ENCODE measurements around the gene CARF.
A peak's percentile ranks its signal among the peaks of the same experiment; 100 is the strongest.
"Not testable (repeated sequence)": the region's sequence is repeated elsewhere in the genome, so short reads cannot be mapped to it uniquely, and the experiment has no call there.

Gene CARF, protein sequence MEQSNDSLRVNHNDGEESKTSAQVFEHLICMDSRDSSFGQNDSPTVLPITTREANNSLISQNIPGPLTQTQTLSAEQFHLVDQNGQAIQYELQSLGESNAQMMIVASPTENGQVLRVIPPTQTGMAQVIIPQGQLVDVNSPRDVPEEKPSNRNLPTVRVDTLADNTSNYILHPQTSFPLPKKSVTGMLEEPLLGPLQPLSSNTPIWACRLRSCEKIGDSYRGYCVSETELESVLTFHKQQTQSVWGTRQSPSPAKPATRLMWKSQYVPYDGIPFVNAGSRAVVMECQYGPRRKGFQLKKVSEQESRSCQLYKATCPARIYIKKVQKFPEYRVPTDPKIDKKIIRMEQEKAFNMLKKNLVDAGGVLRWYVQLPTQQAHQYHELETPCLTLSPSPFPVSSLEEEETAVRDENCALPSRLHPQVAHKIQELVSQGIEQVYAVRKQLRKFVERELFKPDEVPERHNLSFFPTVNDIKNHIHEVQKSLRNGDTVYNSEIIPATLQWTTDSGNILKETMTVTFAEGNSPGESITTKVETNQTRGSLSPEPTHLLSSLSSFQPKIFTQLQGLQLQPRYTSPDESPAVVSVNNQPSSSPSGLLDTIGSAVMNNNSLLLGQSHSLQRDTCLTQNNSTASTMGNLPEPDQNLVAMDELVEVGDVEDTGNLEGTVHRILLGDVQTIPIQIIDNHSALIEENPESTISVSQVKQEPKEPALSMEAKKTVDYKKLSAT

DNA sequence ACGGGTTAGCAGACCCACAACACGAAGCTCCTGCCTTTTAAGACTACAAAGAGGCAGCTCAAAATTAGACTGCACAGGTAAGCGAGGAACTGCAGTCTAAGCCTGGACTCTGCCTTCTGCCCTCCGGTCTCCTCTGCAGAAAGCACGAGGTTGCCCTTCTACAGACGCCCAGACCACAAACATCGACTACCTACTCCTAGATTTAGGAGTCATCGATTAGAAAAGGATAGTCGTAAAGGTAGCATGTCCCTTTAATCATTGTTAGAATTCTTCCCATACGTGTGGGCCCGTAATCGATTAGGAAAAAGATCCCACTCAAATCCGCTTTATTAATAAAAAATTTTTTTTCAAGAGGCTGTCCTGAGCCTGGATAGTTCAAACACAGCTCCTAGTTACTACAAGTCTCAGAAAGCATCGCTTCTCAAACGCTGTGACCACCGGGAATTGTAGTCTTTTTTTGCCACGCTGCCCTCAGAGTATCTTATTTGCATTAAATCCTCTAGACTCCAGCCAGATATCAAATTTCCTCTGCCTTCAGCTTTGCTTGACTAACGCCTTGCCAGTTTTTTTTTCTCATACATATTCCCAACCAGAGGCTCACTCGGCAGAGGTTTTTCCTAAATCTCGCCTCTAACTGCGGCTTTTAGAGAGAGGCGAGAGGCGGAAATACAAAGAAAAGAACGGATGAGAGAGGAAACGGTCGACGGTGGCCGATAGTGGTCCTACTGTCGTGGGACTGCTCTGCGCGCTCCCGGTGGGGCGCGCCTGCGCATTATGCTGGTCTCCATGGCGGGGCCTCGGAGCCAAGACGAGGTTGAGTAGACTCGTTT lies at the start of gene CARF, which contains the start of gene WDR12:
Gene CARF, plus strand, starts transcription at position 764 of the 830 bp plus-strand sequence. CDS start 29,628 bp downstream, outside the sequence.
Gene WDR12, minus strand, starts transcription at position 162 of the 830 bp plus-strand sequence. CDS start 197 bp downstream, outside the sequence.
- Histone ChIP-seq H3K36me3 (ENCODE audit: control insufficient read depth in 1 of 2, insufficient read depth in 2 of 2, low read length in 2 of 2) (peaks cover 0 to 4% of the 10 kb centered on the region in 2 donors), H3K4me3 (ENCODE audit: low read depth in 1 of 2, low read length in 2 of 2) (peak within 1 kb of the TSS; percentile 99 to 100), H3K27ac (ENCODE audit: low read length) (peak within 1 kb of the TSS; percentile 93), H3K27me3 (ENCODE audit: low read depth, low read length) (no peaks in the 10 kb centered on the region), H3K4me1 (ENCODE audit: control insufficient read depth in 1 of 2, insufficient read depth in 2 of 2, low read length in 2 of 2) (peaks cover 4 to 14% of the 10 kb centered on the region in 2 donors), H3K9me3 (ENCODE audit: control insufficient read depth in 1 of 2, low read length in 2 of 2) (no peaks in the 10 kb centered on the region)

DNA sequence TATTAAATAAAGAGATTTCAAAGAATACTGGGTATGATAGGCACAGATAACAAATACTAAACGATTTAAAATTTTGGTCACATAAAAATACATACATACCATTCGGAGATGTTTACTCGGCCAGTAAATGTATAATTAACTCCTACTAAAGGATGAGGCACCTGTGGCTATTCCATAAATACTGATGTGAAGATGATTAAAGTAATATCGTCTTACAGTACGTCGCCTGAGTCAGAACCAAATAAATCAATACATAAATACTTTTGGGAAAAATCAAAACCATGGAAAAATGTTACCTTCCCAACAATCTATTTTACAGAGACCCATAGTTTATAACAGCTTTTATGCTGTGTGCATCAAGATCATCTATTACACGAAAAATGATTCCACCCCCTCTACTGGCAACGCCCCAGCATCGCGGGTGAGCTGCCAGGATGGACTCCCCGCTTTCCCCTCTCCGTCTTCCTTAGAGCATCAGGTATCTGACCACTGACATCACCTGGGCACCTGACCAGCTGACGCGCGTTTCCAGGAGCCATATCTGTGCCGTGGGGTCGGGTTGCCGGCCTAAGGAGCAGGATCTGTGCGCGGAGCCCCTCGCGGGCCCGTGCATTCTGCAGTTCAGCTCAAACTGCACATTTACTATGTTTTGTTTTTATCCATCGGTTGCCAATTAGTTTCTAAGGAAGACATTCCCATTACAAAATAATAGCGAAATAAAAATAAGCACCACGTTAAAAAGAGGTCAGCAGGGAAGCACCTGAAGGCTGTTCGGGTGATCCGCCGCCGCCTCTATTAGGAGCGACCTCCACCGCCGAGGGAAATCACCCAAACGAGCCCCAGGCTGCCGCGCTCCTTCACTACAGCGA lies 41.4 kb upstream of the CARF start:
- H3K36me3 ChIP-seq (ENCODE audit: control insufficient read depth in 1 of 2, insufficient read depth in 2 of 2, low read length in 2 of 2), result no peaks in the 10 kb centered on the region
- peak overlapping the region; percentile 89 to 96 for H3K4me3 ChIP-seq (ENCODE audit: low read depth in 1 of 2, low read length in 2 of 2)
- H3K4me1 ChIP-seq (ENCODE audit: control insufficient read depth in 1 of 2, insufficient read depth in 2 of 2, low read length in 2 of 2), result peaks cover 0 to 5% of the 10 kb centered on the region in 2 donors
- H3K9me3 ChIP-seq (ENCODE audit: control insufficient read depth in 1 of 2, low read length in 2 of 2), result no peaks in the 10 kb centered on the region
- no peaks in the 10 kb centered on the region for H3K27me3 ChIP-seq (ENCODE audit: low read depth, low read length)
- no peak overlapping the region for H3K27ac ChIP-seq (ENCODE audit: low read length)

DNA sequence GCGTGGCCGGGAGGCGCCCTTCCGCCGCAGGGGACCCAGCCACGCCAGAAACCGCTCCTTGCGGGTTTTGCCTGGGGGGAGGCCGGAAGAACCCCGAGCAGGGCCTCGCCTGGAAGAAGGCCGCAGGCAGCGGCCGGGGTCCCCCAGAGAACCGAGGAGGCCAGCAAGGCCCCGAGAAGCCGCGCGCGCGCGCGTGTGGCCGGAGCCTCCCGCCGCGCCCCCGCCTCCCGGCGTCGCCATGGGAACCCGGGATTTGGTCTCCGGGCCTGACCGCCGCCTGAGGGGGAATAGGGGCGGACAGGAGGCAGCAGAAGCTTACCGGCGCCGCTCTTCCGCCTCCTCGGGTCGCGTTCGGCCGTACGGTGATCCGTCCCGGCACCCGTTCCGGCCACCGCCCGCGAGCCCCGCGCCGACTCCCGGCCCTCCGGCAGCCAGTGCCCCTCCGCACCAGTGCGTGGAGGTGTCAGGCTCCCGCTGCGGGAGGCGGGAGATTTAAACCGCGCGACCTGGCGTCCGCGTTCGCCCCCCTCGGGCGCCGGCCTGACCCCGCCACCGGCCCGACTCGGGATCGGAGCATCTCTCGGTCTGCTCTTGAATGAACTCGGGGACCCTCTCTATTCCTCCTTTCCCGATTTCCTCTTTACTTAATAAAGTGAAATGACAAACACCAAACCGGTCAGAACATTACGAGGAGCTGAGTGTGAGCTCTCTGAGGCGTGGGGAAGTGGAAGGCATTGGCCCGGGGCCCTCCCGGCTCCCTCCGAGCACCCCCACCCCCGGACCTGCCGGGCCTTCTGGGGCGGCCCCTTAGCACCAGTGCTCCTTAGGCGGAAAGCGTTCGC lies 40.6 kb upstream of the CARF start, which contains the start of gene ICA1L:
Gene ICA1L, minus strand, starts transcription at position 467 of the 842 bp plus-strand sequence. CDS start 42,757 bp downstream, outside the sequence.
- Histone ChIP-seq H3K9me3 (ENCODE audit: control insufficient read depth in 1 of 2, low read length in 2 of 2) (no peaks in the 10 kb centered on the region), H3K4me3 (ENCODE audit: low read depth in 1 of 2, low read length in 2 of 2) (peak within 1 kb of the TSS; percentile 89 to 96)

DNA sequence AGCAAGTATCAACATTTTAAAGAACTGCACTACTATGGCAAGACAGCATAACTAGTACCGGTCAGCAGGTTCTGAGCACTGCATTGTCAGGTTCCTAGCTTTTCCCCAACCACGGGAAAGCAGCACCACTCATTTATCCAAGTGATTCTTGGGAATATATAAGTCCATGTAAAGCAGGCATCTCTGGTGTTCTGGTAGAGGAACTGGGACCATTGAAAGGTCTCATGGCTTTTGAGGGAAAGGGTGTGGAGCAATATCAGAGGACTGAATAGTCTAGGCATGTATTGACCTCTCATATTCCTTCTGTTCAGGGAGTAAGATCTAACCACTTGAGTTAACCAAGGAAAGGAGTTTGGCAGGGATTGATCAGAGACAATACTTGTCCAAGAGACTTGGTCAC lies 34.4 kb upstream of the CARF start:
- Histone ChIP-seq H3K27me3 (ENCODE audit: low read depth, low read length) (no peaks in the 10 kb centered on the region), H3K9me3 (ENCODE audit: control insufficient read depth in 1 of 2, low read length in 2 of 2) (no peaks in the 10 kb centered on the region), H3K27ac (ENCODE audit: low read length) (no peak overlapping the region), H3K4me3 (ENCODE audit: low read depth in 1 of 2, low read length in 2 of 2) (no peak overlapping the region), H3K36me3 (ENCODE audit: control insufficient read depth in 1 of 2, insufficient read depth in 2 of 2, low read length in 2 of 2) (peaks cover 0 to 12% of the 10 kb centered on the region in 2 donors), H3K4me1 (ENCODE audit: control insufficient read depth in 1 of 2, insufficient read depth in 2 of 2, low read length in 2 of 2) (no peaks in the 10 kb centered on the region)

More for the DNA sequence above, 40.6 kb upstream of the CARF start, which contains the start of gene ICA1L:
- H3K27me3 ChIP-seq (ENCODE audit: low read depth, low read length), result no peaks in the 10 kb centered on the region
- no peak within 1 kb of the TSS for H3K27ac ChIP-seq (ENCODE audit: low read length)
- H3K36me3 ChIP-seq (ENCODE audit: control insufficient read depth in 1 of 2, insufficient read depth in 2 of 2, low read length in 2 of 2), result no peaks in the 10 kb centered on the region
- peaks cover 0 to 5% of the 10 kb centered on the region in 2 donors for H3K4me1 ChIP-seq (ENCODE audit: control insufficient read depth in 1 of 2, insufficient read depth in 2 of 2, low read length in 2 of 2)

DNA sequence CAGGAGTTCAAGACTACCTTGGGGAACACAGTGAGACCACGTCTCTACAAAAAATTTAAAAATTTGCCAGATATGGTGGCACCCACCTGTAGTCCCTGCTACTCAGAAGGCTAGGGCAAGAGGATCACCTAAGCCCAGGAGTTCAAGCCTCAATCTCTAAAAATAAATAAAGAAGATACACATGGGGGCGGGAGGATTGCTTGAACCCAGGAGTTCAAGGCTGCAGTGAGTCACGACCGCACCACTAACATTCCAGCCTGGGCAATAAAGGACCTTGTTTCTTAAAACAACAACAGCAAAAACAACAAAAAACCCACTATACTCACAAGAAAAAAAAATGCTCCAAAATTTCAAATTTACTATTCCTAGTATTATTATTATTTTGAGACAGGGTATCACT lies 30.5 kb upstream of the CARF start:
- Histone ChIP-seq H3K27me3 (ENCODE audit: low read depth, low read length) (no peaks in the 10 kb centered on the region), H3K4me3 (ENCODE audit: low read depth in 1 of 2, low read length in 2 of 2) (no peak overlapping the region)

DNA sequence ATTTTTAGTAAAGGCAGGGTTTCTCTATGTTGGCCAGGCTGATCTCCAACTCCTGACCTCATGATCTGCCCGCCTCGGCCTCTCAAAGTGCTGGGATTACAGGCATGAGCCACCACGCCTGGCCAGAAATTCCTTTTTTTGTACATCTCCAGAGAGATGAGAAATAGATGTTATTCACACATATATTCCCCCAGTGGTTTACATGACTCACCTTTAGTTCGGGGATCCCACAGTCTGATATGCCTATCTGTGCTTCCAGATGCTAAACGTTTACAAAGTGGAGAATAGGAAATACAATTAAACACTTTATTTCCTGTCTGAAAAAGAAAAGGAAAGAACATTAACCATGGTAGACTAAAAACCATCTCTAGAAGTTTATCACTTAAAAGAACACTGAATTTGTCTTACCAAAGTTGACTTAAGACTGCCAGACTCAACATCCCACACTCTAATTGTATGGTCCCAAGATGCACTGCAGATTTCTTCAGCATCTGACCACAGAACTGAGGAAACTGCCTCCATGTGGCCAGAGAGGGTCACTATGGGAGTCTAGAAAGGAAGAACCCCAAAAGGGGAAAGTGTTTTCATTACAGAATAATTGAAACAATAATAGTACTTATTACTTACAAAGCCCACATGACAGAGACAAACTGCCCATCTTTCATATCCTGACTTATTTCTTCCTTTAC lies 27.9 kb upstream of the CARF start:
- Histone ChIP-seq H3K27ac (ENCODE audit: low read length) (no peak overlapping the region), H3K27me3 (ENCODE audit: low read depth, low read length) (no peaks in the 10 kb centered on the region), H3K9me3 (ENCODE audit: control insufficient read depth in 1 of 2, low read length in 2 of 2) (no peaks in the 10 kb centered on the region), H3K4me1 (ENCODE audit: control insufficient read depth in 1 of 2, insufficient read depth in 2 of 2, low read length in 2 of 2) (no peaks in the 10 kb centered on the region), H3K4me3 (ENCODE audit: low read depth in 1 of 2, low read length in 2 of 2) (no peak overlapping the region), H3K36me3 (ENCODE audit: control insufficient read depth in 1 of 2, insufficient read depth in 2 of 2, low read length in 2 of 2) (peaks cover 18 to 32% of the 10 kb centered on the region in 2 donors)

More for the DNA sequence above, 30.5 kb upstream of the CARF start:
- Histone ChIP-seq H3K27ac (ENCODE audit: low read length) (no peak overlapping the region), H3K4me1 (ENCODE audit: control insufficient read depth in 1 of 2, insufficient read depth in 2 of 2, low read length in 2 of 2) (no peaks in the 10 kb centered on the region), H3K36me3 (ENCODE audit: control insufficient read depth in 1 of 2, insufficient read depth in 2 of 2, low read length in 2 of 2) (peaks cover 15 to 31% of the 10 kb centered on the region in 2 donors), H3K9me3 (ENCODE audit: control insufficient read depth in 1 of 2, low read length in 2 of 2) (no peaks in the 10 kb centered on the region)

DNA sequence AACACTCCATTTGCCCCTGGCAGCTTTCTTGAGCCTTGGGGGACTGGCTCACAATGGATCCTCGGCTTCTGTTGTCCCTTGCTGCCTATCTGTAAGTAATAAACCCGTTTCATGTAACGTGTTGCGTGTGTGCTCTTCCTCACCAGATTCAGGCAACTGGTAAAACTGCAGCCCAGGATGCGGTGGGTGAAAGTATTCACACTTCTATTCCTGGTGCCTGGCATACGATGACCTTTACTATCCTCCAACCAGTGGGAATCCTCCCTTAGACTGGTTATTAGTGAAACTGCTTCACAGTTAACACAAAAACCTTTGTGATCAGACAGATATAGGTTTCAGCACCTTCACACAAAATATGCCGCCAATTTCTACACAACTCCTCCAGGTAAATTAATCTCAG lies 26.9 kb upstream of the CARF start:
- Histone ChIP-seq H3K27me3 (ENCODE audit: low read depth, low read length) (no peaks in the 10 kb centered on the region), H3K27ac (ENCODE audit: low read length) (no peak overlapping the region), H3K4me1 (ENCODE audit: control insufficient read depth in 1 of 2, insufficient read depth in 2 of 2, low read length in 2 of 2) (no peaks in the 10 kb centered on the region), H3K4me3 (ENCODE audit: low read depth in 1 of 2, low read length in 2 of 2) (no peak overlapping the region), H3K36me3 (ENCODE audit: control insufficient read depth in 1 of 2, insufficient read depth in 2 of 2, low read length in 2 of 2) (peaks cover 18 to 38% of the 10 kb centered on the region in 2 donors), H3K9me3 (ENCODE audit: control insufficient read depth in 1 of 2, low read length in 2 of 2) (no peaks in the 10 kb centered on the region)

DNA sequence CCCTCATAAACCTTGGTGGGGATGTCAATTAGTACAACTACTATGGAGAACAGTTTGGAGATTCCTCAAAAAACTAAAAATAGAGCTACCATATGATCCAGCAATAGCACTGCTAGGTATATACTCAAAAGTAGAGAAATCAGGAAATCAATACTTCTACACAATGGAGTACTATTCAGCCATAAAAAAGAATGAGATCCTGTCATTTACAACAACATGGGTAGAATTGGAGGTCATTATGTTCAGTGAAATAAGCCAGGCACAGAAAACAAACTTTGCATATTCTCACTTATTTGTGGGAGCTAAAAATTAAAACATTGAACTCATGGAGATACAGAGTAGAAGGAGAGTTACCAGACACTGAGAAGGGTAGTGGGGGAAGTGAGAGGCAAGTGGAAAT lies 6.6 kb upstream of the CARF start:
- not testable (repeated sequence) for H3K4me3 ChIP-seq (ENCODE audit: low read depth in 1 of 2, low read length in 2 of 2); H3K9me3 ChIP-seq (ENCODE audit: control insufficient read depth in 1 of 2, low read length in 2 of 2); H3K27ac ChIP-seq (ENCODE audit: low read length); H3K27me3 ChIP-seq (ENCODE audit: low read depth, low read length); H3K4me1 ChIP-seq (ENCODE audit: control insufficient read depth in 1 of 2, insufficient read depth in 2 of 2, low read length in 2 of 2)
- H3K36me3 ChIP-seq (ENCODE audit: control insufficient read depth in 1 of 2, insufficient read depth in 2 of 2, low read length in 2 of 2), result peaks cover 8 to 12% of the 10 kb centered on the region in 2 donors

DNA sequence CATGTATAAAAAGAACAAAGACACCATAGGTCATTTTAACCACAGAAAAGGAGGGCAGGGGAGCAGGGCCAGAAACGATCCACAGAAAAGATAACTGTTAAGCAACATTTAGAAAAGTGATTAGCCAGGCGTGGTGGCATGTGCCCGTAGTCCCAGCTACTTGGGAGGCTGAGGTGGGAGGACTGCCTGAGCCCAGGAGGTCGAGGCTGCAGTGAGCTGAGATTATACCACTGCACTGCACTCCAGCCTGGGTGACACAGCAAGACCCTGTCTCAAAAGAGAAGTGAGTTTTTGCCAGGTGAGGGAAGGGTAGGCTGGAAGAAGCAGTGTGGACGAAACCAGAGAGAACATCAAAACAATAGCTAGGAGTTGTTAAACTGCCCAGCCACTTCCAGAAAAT lies 3.9 kb upstream of the CARF start:
- H3K4me1 ChIP-seq (ENCODE audit: control insufficient read depth in 1 of 2, insufficient read depth in 2 of 2, low read length in 2 of 2), result peaks cover 4 to 14% of the 10 kb centered on the region in 2 donors
- no peaks in the 10 kb centered on the region for H3K27me3 ChIP-seq (ENCODE audit: low read depth, low read length)
- H3K9me3 ChIP-seq (ENCODE audit: control insufficient read depth in 1 of 2, low read length in 2 of 2), result no peaks in the 10 kb centered on the region
- peaks cover 4 to 12% of the 10 kb centered on the region in 2 donors for H3K36me3 ChIP-seq (ENCODE audit: control insufficient read depth in 1 of 2, insufficient read depth in 2 of 2, low read length in 2 of 2)
- no peak overlapping the region for H3K4me3 ChIP-seq (ENCODE audit: low read depth in 1 of 2, low read length in 2 of 2)
- no peak overlapping the region for H3K27ac ChIP-seq (ENCODE audit: low read length)

All from muscle layer of duodenum (tissue), 2 donors.